Activated T-cell treated with anti-CD3 and anti-CD28 coated beads, Interleukin-2, amount 50 U/mL, for 72 hours (primary cell): ENCODE data around the gene METTL14. TPM values are rescaled to one million over a fixed set of nuclear protein-coding genes. Genes with fewer than 3 reads are reported as not detected.

Experiments
- ATAC-seq, 2 donors: fragments of 150-1000 bp; cut with Tn5 transposase; replicated peaks in 1 of 2; 2 replicates each; pipeline ENCODE4 v1.10.0; 2021; ENCODE audit warnings: moderate library complexity in 2 of 2, mild to moderate bottlenecking in 1 of 2
- DNase-seq, 2 donors: peaks; one replicate each; pipeline ENCODE4 v3.0.0; 2021 to 2022; ENCODE audit warnings: mixed read lengths in 1 of 2
- H3K27ac Mint-ChIP-seq: one replicate; pipeline ENCODE4 v1.8.0; 2022; ENCODE audit warnings: mild to moderate bottlenecking, moderate library complexity, mixed read lengths
- H3K27me3 Mint-ChIP-seq: one replicate; pipeline ENCODE4 v1.8.0; 2022; ENCODE audit warnings: low read depth, mixed read lengths
- H3K36me3 Mint-ChIP-seq, 2 donors: one replicate each; pipeline ENCODE4 v1.8.0; 2022; ENCODE audit warnings: mixed read lengths in 2 of 2, mild to moderate bottlenecking in 1 of 2; ENCODE audit not compliant: insufficient read depth in 2 of 2
- H3K4me1 Mint-ChIP-seq: one replicate; pipeline ENCODE4 v1.8.0; 2022; ENCODE audit warnings: low read depth, mixed read lengths
- H3K4me3 Mint-ChIP-seq, 2 donors: one replicate each; pipeline ENCODE4 v1.8.0; 2022; ENCODE audit warnings: mild to moderate bottlenecking in 2 of 2, mixed read lengths in 2 of 2, moderate library complexity in 2 of 2
- H3K9me3 Mint-ChIP-seq, 2 donors: one replicate each; pipeline ENCODE4 v1.8.0; 2022; ENCODE audit warnings: mixed read lengths in 2 of 2
- total RNA-seq, 2 donors: library from RNA; stranded (reverse); gene quantifications; one replicate each; pipeline ENCODE4 v1.2.3, GENCODE V29; 2022

Gene METTL14
- total RNA-seq, 2 donors from 2014 or later = 50.0 to 55.7 TPM

DNA sequence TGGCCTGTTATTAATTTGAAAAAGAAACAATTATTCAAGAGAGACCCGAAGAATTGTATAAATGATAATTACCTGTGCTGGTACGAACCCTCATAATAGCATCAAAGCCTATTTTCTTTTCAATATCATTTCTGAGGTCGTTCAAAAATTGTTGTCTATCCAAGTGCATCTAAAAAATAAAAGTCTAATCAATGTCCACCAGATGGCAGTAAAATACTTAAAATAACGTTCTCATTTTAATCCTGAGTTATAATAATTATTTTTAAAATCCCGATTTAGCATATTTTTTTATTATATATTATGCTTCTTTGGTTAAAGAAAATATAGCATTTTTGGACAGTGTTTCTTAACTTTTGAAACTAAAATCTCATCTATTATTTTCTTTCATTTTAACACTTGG lies 55.7 kb downstream of the METTL14 start:
- no peaks in the 10 kb centered on the region for H3K4me1 Mint-ChIP-seq
- H3K27me3 Mint-ChIP-seq = no peaks in the 10 kb centered on the region
- peaks cover 5 to 13% of the 10 kb centered on the region in 2 donors for H3K36me3 Mint-ChIP-seq
- H3K27ac Mint-ChIP-seq = no peak overlapping the region
- H3K4me3 Mint-ChIP-seq = no peak overlapping the region
- no peaks in the 10 kb centered on the region for H3K9me3 Mint-ChIP-seq
- ATAC-seq (no peak), DNase-seq (no peak)

DNA sequence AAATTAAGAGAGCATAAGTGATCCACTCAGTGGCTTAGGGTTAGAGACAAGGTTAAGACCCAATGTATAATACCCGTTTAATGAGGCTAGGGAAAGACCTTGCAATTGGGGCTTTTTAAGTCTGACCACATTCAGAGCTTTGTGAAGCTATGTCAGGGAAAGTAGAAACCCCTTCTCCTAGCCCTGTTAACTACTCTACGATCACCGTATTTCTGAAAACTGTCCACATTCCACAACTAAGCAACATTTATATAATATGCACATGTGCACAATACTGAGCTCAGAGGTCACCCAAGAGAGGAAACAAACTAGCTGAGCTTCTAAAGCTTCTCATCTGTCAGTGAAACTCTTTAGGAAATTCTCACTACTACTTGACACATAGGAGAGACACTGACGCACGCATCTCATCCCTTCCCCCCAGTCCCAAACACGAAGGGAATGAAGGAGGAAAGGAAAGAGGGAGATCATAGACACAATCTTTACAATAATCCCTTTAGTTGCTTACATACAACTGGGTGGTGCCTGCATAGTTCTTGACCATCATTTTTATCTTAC lies 56.2 kb downstream of the METTL14 start:
- H3K27me3 Mint-ChIP-seq = no peaks in the 10 kb centered on the region
- peaks cover 5 to 14% of the 10 kb centered on the region in 2 donors for H3K36me3 Mint-ChIP-seq
- H3K4me3 Mint-ChIP-seq = no peak overlapping the region
- ATAC-seq (no peak), DNase-seq (no peak)
- H3K27ac Mint-ChIP-seq = no peak overlapping the region
- no peaks in the 10 kb centered on the region for H3K9me3 Mint-ChIP-seq
- no peaks in the 10 kb centered on the region for H3K4me1 Mint-ChIP-seq

DNA sequence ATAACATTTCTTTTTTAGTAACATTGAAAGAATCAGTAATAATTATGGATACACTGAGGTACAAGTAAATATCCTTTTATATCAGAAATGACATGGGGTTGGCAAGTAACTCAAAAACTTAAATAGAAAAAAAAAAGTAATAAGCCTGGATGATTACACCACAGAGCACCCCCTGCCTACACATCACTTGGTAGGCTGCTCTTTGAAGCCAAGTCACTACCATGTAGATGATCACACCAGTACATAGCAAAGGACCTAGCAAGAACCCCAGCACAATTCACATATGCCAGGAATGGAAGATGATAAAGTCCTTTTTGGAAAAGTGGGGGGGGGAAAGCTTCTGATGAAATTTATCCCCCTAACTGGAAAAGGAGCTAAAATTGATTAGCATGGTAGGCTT lies 56.9 kb downstream of the METTL14 start:
- peaks cover 5 to 14% of the 10 kb centered on the region in 2 donors for H3K36me3 Mint-ChIP-seq
- DNase-seq (no peak), ATAC-seq (no peak)
- H3K4me1 Mint-ChIP-seq = no peaks in the 10 kb centered on the region
- H3K27me3 Mint-ChIP-seq = no peaks in the 10 kb centered on the region
- no peaks in the 10 kb centered on the region for H3K9me3 Mint-ChIP-seq
- H3K4me3 Mint-ChIP-seq = no peak overlapping the region
- no peak overlapping the region for H3K27ac Mint-ChIP-seq

DNA sequence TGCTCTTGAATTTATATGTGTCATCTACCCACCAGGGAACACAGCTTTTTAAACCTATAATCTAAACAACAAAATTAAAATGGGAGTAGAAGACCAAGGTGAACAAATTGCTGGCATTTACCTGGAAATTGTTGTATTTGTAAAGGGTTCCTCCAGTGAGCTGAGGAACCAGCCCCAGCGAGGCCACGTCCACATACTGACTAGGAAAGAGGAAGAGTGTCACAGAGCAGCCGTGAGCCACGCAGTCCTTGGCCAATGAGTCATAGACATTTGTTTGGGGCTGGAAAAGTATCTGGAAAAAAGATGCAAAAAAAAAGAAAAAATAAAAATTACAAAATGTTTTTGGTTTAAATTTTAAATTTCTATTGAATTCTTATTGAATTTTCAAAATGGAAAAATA lies 58.7 kb downstream of the METTL14 start:
- Mint-ChIP-seq H3K36me3 (peaks cover 3 to 14% of the 10 kb centered on the region in 2 donors), H3K4me1 (no peaks in the 10 kb centered on the region), H3K9me3 (no peaks in the 10 kb centered on the region), H3K27ac (no peak overlapping the region), H3K27me3 (no peaks in the 10 kb centered on the region), H3K4me3 (no peak overlapping the region)
- no peak for DNase-seq
- ATAC-seq = no peak

DNA sequence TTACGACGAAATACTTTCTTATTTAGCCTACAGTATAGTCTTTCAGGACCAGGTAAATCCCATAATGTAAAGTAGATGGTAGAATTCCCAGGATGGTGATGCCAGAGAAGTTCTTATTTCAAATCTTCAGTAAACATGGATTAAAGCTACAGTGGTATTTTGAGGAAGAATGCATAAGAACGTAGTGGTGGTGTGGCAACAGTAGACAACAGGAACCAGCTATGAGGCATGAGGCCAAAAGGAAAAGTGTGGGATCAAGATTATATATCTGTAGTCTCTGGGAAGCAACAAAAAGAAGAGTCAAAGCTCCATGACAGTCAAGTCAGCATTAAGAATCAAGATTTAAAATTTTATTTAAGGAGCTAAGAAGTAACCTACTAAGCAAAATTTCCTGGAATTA lies 60.2 kb downstream of the METTL14 start:
- DNase-seq = no peak
- H3K4me1 Mint-ChIP-seq = no peaks in the 10 kb centered on the region
- no peak overlapping the region for H3K27ac Mint-ChIP-seq
- H3K4me3 Mint-ChIP-seq = no peak overlapping the region
- peaks cover 3 to 10% of the 10 kb centered on the region in 2 donors for H3K36me3 Mint-ChIP-seq
- H3K9me3 Mint-ChIP-seq = no peaks in the 10 kb centered on the region
- no peaks in the 10 kb centered on the region for H3K27me3 Mint-ChIP-seq
- no peak for ATAC-seq

GRCh38 chr4:118746251-118746919 lies 61.2 kb downstream of the METTL14 start:
- ATAC-seq (no peak), DNase-seq (no peak)
- H3K9me3 Mint-ChIP-seq = no peaks in the 10 kb centered on the region
- H3K27ac Mint-ChIP-seq = no peak overlapping the region
- no peak overlapping the region for H3K4me3 Mint-ChIP-seq
- H3K36me3 Mint-ChIP-seq = peaks cover 4 to 11% of the 10 kb centered on the region in 2 donors
- H3K27me3 Mint-ChIP-seq = no peaks in the 10 kb centered on the region
- no peaks in the 10 kb centered on the region for H3K4me1 Mint-ChIP-seq

DNA sequence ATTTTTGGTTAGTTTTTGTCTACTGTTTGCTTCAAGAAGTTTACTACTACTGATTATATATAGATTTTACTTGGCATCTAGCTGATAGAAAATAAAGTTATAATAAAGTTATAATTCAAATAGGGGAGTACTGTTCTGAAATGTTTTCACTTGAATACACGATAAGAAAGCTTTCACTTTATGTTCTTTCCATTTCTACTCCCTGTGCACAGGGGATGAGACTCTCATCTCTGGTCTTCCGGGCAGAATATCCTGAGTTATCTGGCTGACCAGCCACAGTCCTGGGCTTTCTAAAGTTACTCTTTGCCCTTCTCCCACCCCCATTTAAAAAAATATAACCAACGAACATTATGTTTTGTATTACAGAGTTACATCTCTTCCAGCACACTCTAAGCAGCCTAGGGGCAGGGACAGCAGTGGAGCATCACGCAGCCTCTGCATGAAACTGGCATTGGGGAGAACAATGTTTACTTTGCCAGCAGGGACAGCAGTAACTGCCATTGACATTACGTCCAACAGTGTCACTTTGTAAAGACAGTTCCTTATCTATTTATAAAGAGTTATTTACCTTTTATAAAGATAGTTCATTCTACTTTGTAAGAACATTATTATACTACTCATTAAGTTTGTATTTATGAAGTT lies 64.3 kb downstream of the METTL14 start:
- no peaks in the 10 kb centered on the region for H3K9me3 Mint-ChIP-seq
- H3K4me3 Mint-ChIP-seq = no peak overlapping the region
- DNase-seq = no peak
- peaks cover 2 to 11% of the 10 kb centered on the region in 2 donors for H3K36me3 Mint-ChIP-seq
- H3K27ac Mint-ChIP-seq = no peak overlapping the region
- no peaks in the 10 kb centered on the region for H3K4me1 Mint-ChIP-seq
- no peak for ATAC-seq
- H3K27me3 Mint-ChIP-seq = no peaks in the 10 kb centered on the region

DNA sequence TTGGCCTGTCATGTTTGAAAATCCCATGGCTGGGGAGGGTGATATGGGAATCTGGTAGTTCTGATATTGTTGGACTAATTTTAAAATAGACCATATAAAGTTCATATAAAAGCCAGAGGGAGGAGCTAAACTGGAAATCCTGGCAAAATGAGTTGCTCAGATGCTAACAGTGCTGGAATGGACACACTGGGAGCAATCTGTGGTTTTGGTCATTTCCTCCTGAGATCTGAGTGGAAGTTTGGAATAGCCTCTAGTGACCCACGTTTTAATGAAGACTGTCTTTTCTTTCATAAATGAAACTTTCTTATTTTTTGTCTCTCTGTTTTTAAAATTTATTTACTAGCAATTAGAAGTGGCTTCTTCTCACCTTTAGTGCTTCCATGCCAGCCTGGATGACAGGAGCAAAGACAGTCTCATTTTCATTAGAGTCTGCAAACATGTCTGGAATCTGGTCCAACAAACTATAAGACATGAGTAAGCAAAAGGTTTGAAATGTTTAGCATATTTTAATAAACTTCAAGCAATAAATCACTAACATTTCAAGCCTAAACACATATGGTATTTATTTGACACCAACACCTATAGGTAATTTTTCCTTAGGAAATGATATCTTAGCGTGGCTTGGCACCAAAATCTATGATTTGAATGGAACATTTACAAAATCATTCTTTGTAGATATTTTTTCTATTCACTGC lies 66.6 kb downstream of the METTL14 start:
- Mint-ChIP-seq H3K27ac (no peak overlapping the region), H3K4me1 (no peaks in the 10 kb centered on the region), H3K9me3 (no peaks in the 10 kb centered on the region), H3K4me3 (no peak overlapping the region), H3K36me3 (peaks cover 2 to 8% of the 10 kb centered on the region in 2 donors), H3K27me3 (no peaks in the 10 kb centered on the region)
- ATAC-seq = no peak
- DNase-seq = no peak

GRCh38 chr4:118752551-118752950 lies 67.4 kb downstream of the METTL14 start:
- H3K9me3 Mint-ChIP-seq = no peaks in the 10 kb centered on the region
- DNase-seq = no peak

GRCh38 chr4:118753096-118753495 lies 67.9 kb downstream of the METTL14 start:
- no peak for DNase-seq
- Mint-ChIP-seq H3K27me3 (no peaks in the 10 kb centered on the region), H3K9me3 (no peaks in the 10 kb centered on the region), H3K36me3 (peaks cover 2 to 8% of the 10 kb centered on the region in 2 donors), H3K4me1 (no peaks in the 10 kb centered on the region), H3K27ac (no peak overlapping the region), H3K4me3 (no peak overlapping the region)
- ATAC-seq = no peak

More at GRCh38 chr4:118752551-118752950, 67.4 kb downstream of the METTL14 start:
- no peak for ATAC-seq
- Mint-ChIP-seq H3K36me3 (peaks cover 2 to 8% of the 10 kb centered on the region in 2 donors), H3K4me3 (no peak overlapping the region), H3K27ac (no peak overlapping the region), H3K27me3 (no peaks in the 10 kb centered on the region), H3K4me1 (no peaks in the 10 kb centered on the region)

DNA sequence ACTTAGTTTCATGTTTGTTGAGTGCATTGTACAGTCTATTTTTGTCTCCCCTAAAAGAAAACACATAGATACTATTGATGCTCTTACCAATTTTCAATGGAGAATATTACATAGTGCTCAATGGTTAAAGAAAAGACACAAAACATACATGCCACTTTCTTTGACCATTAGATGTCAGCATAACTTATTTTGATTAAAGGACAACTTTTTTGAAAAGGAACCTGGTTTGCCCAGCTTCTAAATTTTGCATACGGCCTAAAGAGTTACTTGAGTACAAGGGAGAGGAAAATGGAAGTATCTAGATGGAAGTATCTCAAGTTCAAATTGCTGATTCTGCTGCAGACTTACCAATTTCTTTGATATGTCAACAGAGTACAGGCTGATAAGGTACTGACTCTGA lies 68.5 kb downstream of the METTL14 start:
- DNase-seq (no peak), ATAC-seq (no peak)
- Mint-ChIP-seq H3K27ac (no peak overlapping the region), H3K4me1 (no peaks in the 10 kb centered on the region), H3K4me3 (no peak overlapping the region), H3K27me3 (no peaks in the 10 kb centered on the region), H3K36me3 (peaks cover 2 to 8% of the 10 kb centered on the region in 2 donors), H3K9me3 (no peaks in the 10 kb centered on the region)

DNA sequence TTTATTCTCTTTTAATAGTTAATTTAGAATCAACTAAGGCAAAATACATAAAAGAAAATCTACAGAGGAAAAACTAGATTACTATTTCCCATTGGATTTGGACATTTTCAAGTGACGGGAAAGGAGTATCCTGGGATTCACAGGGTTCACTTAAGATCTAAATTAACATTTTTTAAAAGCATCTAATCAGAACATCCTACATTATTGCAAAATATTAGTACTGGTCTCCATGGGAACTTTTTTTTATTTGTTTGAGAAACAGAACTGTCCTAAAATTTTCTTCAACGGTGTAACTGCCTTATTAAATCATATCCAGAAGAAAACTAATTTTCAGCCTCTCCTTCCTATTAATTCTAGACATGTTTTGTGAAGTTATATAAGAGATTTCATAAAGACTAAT lies 69.7 kb downstream of the METTL14 start:
- no peak overlapping the region for H3K4me3 Mint-ChIP-seq
- H3K27me3 Mint-ChIP-seq = no peaks in the 10 kb centered on the region
- no peak for DNase-seq
- no peaks in the 10 kb centered on the region for H3K4me1 Mint-ChIP-seq
- H3K9me3 Mint-ChIP-seq = no peaks in the 10 kb centered on the region
- no peak for ATAC-seq
- no peak overlapping the region for H3K27ac Mint-ChIP-seq
- H3K36me3 Mint-ChIP-seq = peaks cover 2 to 8% of the 10 kb centered on the region in 2 donors
